Measurements from ENCODE around the gene CMBL. TPM values are rescaled to one million over a fixed set of nuclear protein-coding genes. Genes with fewer than 3 reads are reported as not detected.

CMBL gene
- total RNA-seq, 1 donor from 2014 or later, result 20.5 TPM

DNA sequence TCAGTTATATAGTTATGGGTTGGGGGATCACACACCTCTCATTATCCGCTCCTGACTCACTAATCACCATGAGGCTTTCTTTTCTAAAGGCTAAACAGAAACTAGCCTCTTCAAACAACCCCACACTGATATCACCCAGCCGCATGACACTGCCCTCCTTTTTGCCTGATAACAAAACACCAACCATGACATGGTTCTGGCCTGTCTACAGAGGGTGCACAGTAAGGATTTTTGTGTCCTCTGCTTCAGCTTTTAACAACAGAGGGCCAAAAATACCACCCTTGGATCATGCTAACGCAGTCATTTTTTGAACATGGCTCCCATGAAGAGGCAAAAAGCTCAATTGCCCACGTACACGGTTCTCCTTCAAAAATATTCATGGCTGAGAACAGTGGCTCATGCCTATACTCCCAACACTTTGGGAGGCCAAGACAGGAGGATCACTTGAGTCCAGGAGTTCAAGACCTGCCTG, 4.0 kb downstream of the CMBL start:
- Mint-ChIP-seq H3K27me3 (ENCODE audit: low read depth) (no peaks in the 10 kb centered on the region), H3K27ac (ENCODE audit: unreplicated experiment) (no peak overlapping the region), H3K4me1 (ENCODE audit: low read depth) (peaks cover 40% of the 10 kb centered on the region), H3K4me3 (ENCODE audit: unreplicated experiment) (no peak overlapping the region), H3K9me3 (ENCODE audit: low read depth) (peaks cover 3% of the 10 kb centered on the region), H3K36me3 (ENCODE audit: low read depth) (peaks cover 9% of the 10 kb centered on the region)
- no peak for DNase-seq (ENCODE audit: low spot score)
- TF ChIP-seq, protein P1, sequence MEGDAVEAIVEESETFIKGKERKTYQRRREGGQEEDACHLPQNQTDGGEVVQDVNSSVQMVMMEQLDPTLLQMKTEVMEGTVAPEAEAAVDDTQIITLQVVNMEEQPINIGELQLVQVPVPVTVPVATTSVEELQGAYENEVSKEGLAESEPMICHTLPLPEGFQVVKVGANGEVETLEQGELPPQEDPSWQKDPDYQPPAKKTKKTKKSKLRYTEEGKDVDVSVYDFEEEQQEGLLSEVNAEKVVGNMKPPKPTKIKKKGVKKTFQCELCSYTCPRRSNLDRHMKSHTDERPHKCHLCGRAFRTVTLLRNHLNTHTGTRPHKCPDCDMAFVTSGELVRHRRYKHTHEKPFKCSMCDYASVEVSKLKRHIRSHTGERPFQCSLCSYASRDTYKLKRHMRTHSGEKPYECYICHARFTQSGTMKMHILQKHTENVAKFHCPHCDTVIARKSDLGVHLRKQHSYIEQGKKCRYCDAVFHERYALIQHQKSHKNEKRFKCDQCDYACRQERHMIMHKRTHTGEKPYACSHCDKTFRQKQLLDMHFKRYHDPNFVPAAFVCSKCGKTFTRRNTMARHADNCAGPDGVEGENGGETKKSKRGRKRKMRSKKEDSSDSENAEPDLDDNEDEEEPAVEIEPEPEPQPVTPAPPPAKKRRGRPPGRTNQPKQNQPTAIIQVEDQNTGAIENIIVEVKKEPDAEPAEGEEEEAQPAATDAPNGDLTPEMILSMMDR (IDR thresholded peaks at IDR 0.05), result no peak

DNA sequence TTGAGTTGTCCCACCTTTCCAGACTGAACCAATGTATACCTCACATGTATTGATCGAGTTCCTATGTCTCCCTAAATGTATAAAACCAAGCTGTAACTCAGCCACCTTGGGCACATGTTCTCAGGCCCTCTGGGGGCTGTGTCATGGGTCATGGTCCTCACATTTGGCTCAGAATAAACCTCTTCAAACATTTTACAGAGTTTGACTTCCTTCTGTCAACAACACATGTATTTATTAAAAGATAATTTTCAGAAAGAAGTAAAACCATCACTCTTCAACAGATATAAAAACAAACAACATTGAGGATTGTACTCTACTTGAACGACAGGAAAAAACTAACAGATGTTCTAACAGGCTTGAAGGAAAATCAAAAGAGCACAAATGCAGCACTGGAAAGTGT, 4.5 kb downstream of the CMBL start:
- peaks cover 9% of the 10 kb centered on the region for H3K36me3 Mint-ChIP-seq (ENCODE audit: low read depth)
- H3K9me3 Mint-ChIP-seq (ENCODE audit: low read depth), result peaks cover 3% of the 10 kb centered on the region
- H3K27me3 Mint-ChIP-seq (ENCODE audit: low read depth), result no peaks in the 10 kb centered on the region
- peaks cover 38% of the 10 kb centered on the region for H3K4me1 Mint-ChIP-seq (ENCODE audit: low read depth)
- H3K4me3 Mint-ChIP-seq (ENCODE audit: unreplicated experiment), result no peak overlapping the region
- DNase-seq (ENCODE audit: low spot score), result no peak
- no peak overlapping the region for H3K27ac Mint-ChIP-seq (ENCODE audit: unreplicated experiment)
- TF ChIP-seq, protein P1 (IDR thresholded peaks at IDR 0.05), result no peak

DNA sequence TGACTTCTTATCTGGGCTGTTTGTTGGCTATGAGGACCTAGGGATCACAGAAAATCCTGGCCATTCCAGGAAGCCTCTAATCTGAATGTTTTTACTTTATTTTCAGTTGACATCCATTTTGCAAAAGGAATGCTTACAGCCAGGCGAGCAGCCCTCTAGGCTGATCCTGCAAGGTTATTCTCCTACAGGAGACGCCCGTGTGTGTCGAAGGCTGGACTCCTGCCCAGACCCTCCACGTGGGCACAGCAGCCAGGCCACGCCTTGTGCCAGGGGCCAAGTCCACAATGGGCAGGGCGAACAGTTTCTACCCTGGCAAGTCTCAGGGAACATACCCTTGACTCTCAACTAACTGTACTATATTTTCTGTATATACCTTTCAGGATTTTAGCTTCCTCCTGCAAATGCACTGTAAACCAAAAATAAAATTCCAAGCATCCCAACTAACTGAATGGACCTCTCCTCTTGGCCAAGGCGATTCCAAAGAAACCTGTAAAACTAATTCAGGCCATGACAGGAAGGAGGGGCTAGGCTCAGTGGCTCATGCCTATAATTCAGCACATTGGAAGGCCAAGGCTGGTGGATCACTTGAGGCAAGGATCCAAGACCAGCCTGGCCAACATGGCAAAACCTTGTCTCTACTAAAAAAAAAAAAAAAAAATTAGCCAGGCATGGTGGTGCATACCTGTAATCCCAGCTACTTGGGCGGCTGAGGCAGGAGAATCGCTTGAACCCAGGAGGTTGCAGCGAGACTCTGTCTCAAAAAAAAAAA, 5.7 kb downstream of the CMBL start:
- Mint-ChIP-seq H3K36me3 (ENCODE audit: low read depth) (peaks cover 9% of the 10 kb centered on the region), H3K4me1 (ENCODE audit: low read depth) (peaks cover 31% of the 10 kb centered on the region), H3K27me3 (ENCODE audit: low read depth) (no peaks in the 10 kb centered on the region), H3K9me3 (ENCODE audit: low read depth) (peaks cover 3% of the 10 kb centered on the region), H3K4me3 (ENCODE audit: unreplicated experiment) (no peak overlapping the region), H3K27ac (ENCODE audit: unreplicated experiment) (no peak overlapping the region)
- no peak for DNase-seq (ENCODE audit: low spot score)
- TF ChIP-seq, protein P1 (IDR thresholded peaks at IDR 0.05), result no peak

DNA sequence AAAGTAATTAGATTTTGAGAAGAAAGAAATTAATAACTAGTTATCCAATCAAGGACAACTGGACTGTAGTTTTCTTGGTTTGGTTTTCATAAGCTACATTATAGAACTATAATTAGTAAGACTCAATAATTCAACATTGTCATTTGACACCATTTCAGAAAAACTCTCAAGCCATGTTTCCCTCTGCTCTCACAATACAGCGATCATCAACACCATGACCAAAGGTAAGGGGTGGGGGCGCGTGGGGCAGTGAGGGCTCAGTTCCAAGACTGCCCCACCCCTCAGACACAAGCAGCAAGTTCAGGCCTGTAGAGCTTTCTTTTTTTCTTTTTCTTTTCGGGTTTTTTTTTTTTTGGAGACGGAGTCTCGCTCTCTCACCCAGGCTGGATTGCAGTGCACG, 6.4 kb downstream of the CMBL start:
- H3K9me3 Mint-ChIP-seq (ENCODE audit: low read depth), result peaks cover 3% of the 10 kb centered on the region
- TF ChIP-seq, protein P1 (IDR thresholded peaks at IDR 0.05), result no peak
- H3K27me3 Mint-ChIP-seq (ENCODE audit: low read depth), result no peaks in the 10 kb centered on the region
- DNase-seq (ENCODE audit: low spot score), result no peak
- H3K4me3 Mint-ChIP-seq (ENCODE audit: unreplicated experiment), result no peak overlapping the region
- no peak overlapping the region for H3K27ac Mint-ChIP-seq (ENCODE audit: unreplicated experiment)
- peaks cover 24% of the 10 kb centered on the region for H3K4me1 Mint-ChIP-seq (ENCODE audit: low read depth)
- peaks cover 11% of the 10 kb centered on the region for H3K36me3 Mint-ChIP-seq (ENCODE audit: low read depth)

DNA sequence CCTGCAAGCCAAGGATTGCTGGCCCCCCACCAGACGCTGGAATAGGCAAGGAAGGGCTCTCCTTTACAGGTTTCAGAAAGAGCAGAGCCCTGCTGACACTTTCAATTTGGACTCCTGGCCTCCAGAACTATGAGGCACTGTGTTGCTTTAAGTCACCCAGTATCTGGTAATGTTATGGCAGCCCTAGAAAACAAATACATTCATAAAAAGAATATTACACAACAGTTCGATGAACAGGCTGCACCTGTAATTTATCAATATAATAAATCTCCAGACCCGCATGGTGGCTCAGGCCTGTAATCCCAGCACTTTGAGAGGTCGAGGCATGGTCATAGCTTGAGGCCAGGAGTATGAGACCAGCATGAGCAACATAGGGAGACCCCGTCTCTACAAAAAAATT, 7.5 kb downstream of the CMBL start:
- Mint-ChIP-seq H3K36me3 (ENCODE audit: low read depth) (peaks cover 11% of the 10 kb centered on the region), H3K27ac (ENCODE audit: unreplicated experiment) (no peak overlapping the region), H3K27me3 (ENCODE audit: low read depth) (no peaks in the 10 kb centered on the region), H3K4me3 (ENCODE audit: unreplicated experiment) (no peak overlapping the region), H3K9me3 (ENCODE audit: low read depth) (peaks cover 3% of the 10 kb centered on the region), H3K4me1 (ENCODE audit: low read depth) (peaks cover 17% of the 10 kb centered on the region)
- TF ChIP-seq, protein P1 (IDR thresholded peaks at IDR 0.05), result no peak
- DNase-seq (ENCODE audit: low spot score), result no peak
